CD4-positive, alpha-beta T cell (primary cell): ENCODE results near the gene NUP214. TPM values are rescaled to one million over a fixed set of nuclear protein-coding genes. Genes with fewer than 3 reads are reported as not detected.

Experiments
- ATAC-seq: fragments of 200-7000 bp; cut with Tn5 transposase; one replicate; pipeline ENCODE4 v1.10.0; 2022; ENCODE audit warnings: mild to moderate bottlenecking; ENCODE audit not compliant: poor library complexity
- CTCF ChIA-PET: fragments of 350-600 bp; sonication (Branson Sonifier 250); formaldehyde crosslinking; loops from one replicate; lab custom pipeline; 2021; ENCODE audit warnings: antibody characterized with exemption, inconsistent platforms; lab: Charles Lee
- POLR2A ChIA-PET: fragments of 350-600 bp; sonication (Branson Sonifier 250); formaldehyde crosslinking; loops from one replicate; lab custom pipeline; 2021; ENCODE audit warnings: antibody characterized with exemption, inconsistent platforms; lab: Charles Lee
- DNase-seq, 14 experiments: peaks; one replicate each; pipeline ENCODE4 v3.0.0-alpha.2; 2013 to 2020; ENCODE audit warnings: mixed read lengths in 2 of 14
- H3K27ac ChIP-seq, 2 donors: one replicate each; pipeline versions ENCODE4 v1.5.1 to v1.7.0; 2013; ENCODE audit warnings: low read length in 2 of 2, low read depth in 1 of 2, mild to moderate bottlenecking in 1 of 2
- H3K27me3 ChIP-seq, 2 experiments: 1 replicate in 1 of 2; 2 replicates in 1 of 2; pipeline versions ENCODE4 v1.6.1 to v1.7.0; 2013; ENCODE audit warnings: low read length in 2 of 2, control low read depth in 1 of 2, mild to moderate bottlenecking in 1 of 2, moderate library complexity in 1 of 2; ENCODE audit not compliant: insufficient read depth in 2 of 2, control insufficient read depth in 1 of 2
- H3K36me3 ChIP-seq: one replicate; pipeline ENCODE4 v1.6.1; 2013; ENCODE audit warnings: low read length, control low read depth; ENCODE audit not compliant: insufficient read depth
- H3K4me1 ChIP-seq: one replicate; pipeline ENCODE4 v1.6.1; 2013; ENCODE audit warnings: low read length, control low read depth; ENCODE audit not compliant: insufficient read depth
- H3K4me3 ChIP-seq: one replicate; pipeline ENCODE4 v1.5.1; 2013; ENCODE audit warnings: mild to moderate bottlenecking, low read length, moderate library complexity
- H3K9me3 ChIP-seq, 2 experiments: 1 replicate in 1 of 2; 2 replicates in 1 of 2; pipeline versions ENCODE4 v1.6.1 to v1.7.0; 2013; ENCODE audit warnings: low read length in 2 of 2, mild to moderate bottlenecking in 2 of 2, control low read depth in 1 of 2, moderate library complexity in 1 of 2; ENCODE audit not compliant: control insufficient read depth in 1 of 2, insufficient read depth in 1 of 2
- H3K27ac Mint-ChIP-seq: one replicate; pipeline ENCODE4 v1.8.0; 2020; ENCODE audit warnings: mixed read lengths
- H3K27me3 Mint-ChIP-seq: one replicate; pipeline ENCODE4 v1.8.0; 2021; ENCODE audit warnings: mixed read lengths
- H3K36me3 Mint-ChIP-seq: one replicate; pipeline ENCODE4 v1.8.0; 2021; ENCODE audit warnings: low read depth, mixed read lengths
- H3K4me1 Mint-ChIP-seq: one replicate; pipeline ENCODE4 v1.8.0; 2021; ENCODE audit warnings: low read depth, mixed read lengths
- H3K4me3 Mint-ChIP-seq: one replicate; pipeline ENCODE4 v1.8.0; 2020; ENCODE audit warnings: mild to moderate bottlenecking, mixed read lengths
- H3K9me3 Mint-ChIP-seq: one replicate; pipeline ENCODE4 v1.8.0; 2020; ENCODE audit warnings: mixed read lengths
- CTCF ChIP-seq: fragments of 200-600 bp; IDR thresholded peaks from one replicate; pipeline ENCODE4 v1.8.0; 2022; ENCODE audit warnings: antibody characterized with exemption, mild to moderate bottlenecking
- intact Hi-C, 2 experiments: fragments of 100-400 bp; cut with DNase I in 1 of 2; cut with micrococcal nuclease in 1 of 2; formaldehyde crosslinking; loops; one replicate each; pipeline versions ENCODE4 v1.15.1 to v1.9.0; 2023 to 2025; cut with DNase I, micrococcal nuclease
- total RNA-seq, 174 experiments: library from RNA in 2 of 174; stranded (reverse) in 2 of 174; gene quantifications; one replicate each; pipeline ENCODE4 v1.2.3 and lab custom pipeline; 2021 to 2026

Gene NUP214
- total RNA-seq, 2 experiments from 2014 or later: 105 to 107 TPM

- H3K9me3 ChIP-seq: no peaks in the 10 kb centered on the region
- Mint-ChIP-seq H3K36me3 (peaks cover 92% of the 10 kb centered on the region), H3K4me3 (no peak overlapping the region), H3K4me1 (peaks cover 10% of the 10 kb centered on the region), H3K27ac (no peak overlapping the region), H3K27me3 (no peaks in the 10 kb centered on the region), H3K9me3 (no peaks in the 10 kb centered on the region)
- ChIA-PET CTCF (no interaction called here), POLR2A (interaction anchor here (0.7 kb wide), 1 partner anchor 21 kb away, joined by 3 read pairs; no protein-coding TSS in a partner anchor)
- peaks cover 62% of the 10 kb centered on the region for H3K36me3 ChIP-seq
- no peak for TF ChIP-seq CTCF
- no peak overlapping the region for H3K27ac ChIP-seq
- intact Hi-C loops: no loop called here
- no peaks in the 10 kb centered on the region for H3K27me3 ChIP-seq
- DNase-seq (no peak), ATAC-seq (no peak)
- H3K4me3 ChIP-seq: no peak overlapping the region
- no peaks in the 10 kb centered on the region for H3K4me1 ChIP-seq
Measured at GRCh38 chr9:131165523-131165922, 40.1 kb downstream of the NUP214 start.

GRCh38 chr9:131167146-131167692, 41.8 kb downstream of the NUP214 start:
- no peak overlapping the region for H3K27ac ChIP-seq
- H3K36me3 ChIP-seq: peaks cover 55% of the 10 kb centered on the region
- Mint-ChIP-seq H3K9me3 (no peaks in the 10 kb centered on the region), H3K36me3 (peaks cover 88% of the 10 kb centered on the region), H3K27me3 (no peaks in the 10 kb centered on the region), H3K4me1 (peaks cover 10% of the 10 kb centered on the region), H3K27ac (no peak overlapping the region), H3K4me3 (no peak overlapping the region)
- TF ChIP-seq CTCF: no peak
- H3K4me3 ChIP-seq: no peak overlapping the region
- no peaks in the 10 kb centered on the region for H3K4me1 ChIP-seq
- ChIA-PET POLR2A (interaction anchor here (0.6 kb wide), 1 partner anchor 49 kb away, joined by 4 read pairs; no protein-coding TSS in a partner anchor), CTCF (interaction anchor here (0.8 kb wide), 1 partner anchor 11 kb away, joined by 4 read pairs; no protein-coding TSS in a partner anchor)
- ATAC-seq: no peak
- no peaks in the 10 kb centered on the region for H3K9me3 ChIP-seq
- no peaks in the 10 kb centered on the region for H3K27me3 ChIP-seq
- intact Hi-C loops: no loop called here
- no peak for DNase-seq

- Mint-ChIP-seq H3K9me3 (no peaks in the 10 kb centered on the region), H3K27me3 (no peaks in the 10 kb centered on the region), H3K4me3 (no peak overlapping the region), H3K27ac (no peak overlapping the region), H3K4me1 (peaks cover 10% of the 10 kb centered on the region), H3K36me3 (peaks cover 88% of the 10 kb centered on the region)
- H3K4me3 ChIP-seq: no peak overlapping the region
- no peak overlapping the region for H3K27ac ChIP-seq
- H3K4me1 ChIP-seq: no peaks in the 10 kb centered on the region
- H3K36me3 ChIP-seq: peaks cover 48% of the 10 kb centered on the region
- no peak for TF ChIP-seq CTCF
- no peaks in the 10 kb centered on the region for H3K27me3 ChIP-seq
- POLR2A ChIA-PET: no interaction called here
- CTCF ChIA-PET: interaction anchor here (0.6 to 0.8 kb wide), 2 partner anchors 10 to 1116 kb away, joined by 3 to 4 read pairs; no protein-coding TSS in a partner anchor
- DNase-seq (no peak), ATAC-seq (no peak)
- no peaks in the 10 kb centered on the region for H3K9me3 ChIP-seq
- intact Hi-C loops: no loop called here
Measured at GRCh38 chr9:131167936-131168335, 42.5 kb downstream of the NUP214 start.
